Central memory CD8-positive, alpha-beta T cell (primary cell): ENCODE data around the gene PFDN4.
A peak's percentile ranks its signal among the peaks of the same experiment; 100 is the strongest.

ENCODE experiments used
- ATAC-seq: fragments of 150-1000 bp; cut with Tn5 transposase; replicated peaks from 2 replicates; pipeline ENCODE4 v1.10.0; 2022; ENCODE audit warnings: mild to moderate bottlenecking, moderate FRiP score, moderate number of reproducible peaks; ENCODE audit not compliant: poor library complexity, severe bottlenecking; ENCODE audit errors: extremely low read depth
- DNase-seq, 2 donors: peaks; one replicate each; pipeline ENCODE4 v3.0.0; 2021; ENCODE audit warnings: low spot score in 2 of 2
- H3K27ac Mint-ChIP-seq: one replicate; pipeline ENCODE4 v1.8.0; 2022; ENCODE audit warnings: low read depth, mild to moderate bottlenecking, moderate library complexity, mixed read lengths
- H3K27me3 Mint-ChIP-seq: one replicate; pipeline ENCODE4 v1.8.0; 2022; ENCODE audit warnings: mixed read lengths
- H3K36me3 Mint-ChIP-seq: one replicate; pipeline ENCODE4 v1.8.0; 2022; ENCODE audit warnings: mild to moderate bottlenecking, moderate library complexity, mixed read lengths; ENCODE audit not compliant: insufficient read depth
- H3K4me1 Mint-ChIP-seq: one replicate; pipeline ENCODE4 v1.8.0; 2022; ENCODE audit warnings: mixed read lengths
- H3K4me3 Mint-ChIP-seq: one replicate; pipeline ENCODE4 v1.8.0; 2022; ENCODE audit warnings: mild to moderate bottlenecking, moderate library complexity, mixed read lengths
- H3K9me3 Mint-ChIP-seq: one replicate; pipeline ENCODE4 v1.8.0; 2022; ENCODE audit warnings: mixed read lengths

PFDN4 gene

DNA sequence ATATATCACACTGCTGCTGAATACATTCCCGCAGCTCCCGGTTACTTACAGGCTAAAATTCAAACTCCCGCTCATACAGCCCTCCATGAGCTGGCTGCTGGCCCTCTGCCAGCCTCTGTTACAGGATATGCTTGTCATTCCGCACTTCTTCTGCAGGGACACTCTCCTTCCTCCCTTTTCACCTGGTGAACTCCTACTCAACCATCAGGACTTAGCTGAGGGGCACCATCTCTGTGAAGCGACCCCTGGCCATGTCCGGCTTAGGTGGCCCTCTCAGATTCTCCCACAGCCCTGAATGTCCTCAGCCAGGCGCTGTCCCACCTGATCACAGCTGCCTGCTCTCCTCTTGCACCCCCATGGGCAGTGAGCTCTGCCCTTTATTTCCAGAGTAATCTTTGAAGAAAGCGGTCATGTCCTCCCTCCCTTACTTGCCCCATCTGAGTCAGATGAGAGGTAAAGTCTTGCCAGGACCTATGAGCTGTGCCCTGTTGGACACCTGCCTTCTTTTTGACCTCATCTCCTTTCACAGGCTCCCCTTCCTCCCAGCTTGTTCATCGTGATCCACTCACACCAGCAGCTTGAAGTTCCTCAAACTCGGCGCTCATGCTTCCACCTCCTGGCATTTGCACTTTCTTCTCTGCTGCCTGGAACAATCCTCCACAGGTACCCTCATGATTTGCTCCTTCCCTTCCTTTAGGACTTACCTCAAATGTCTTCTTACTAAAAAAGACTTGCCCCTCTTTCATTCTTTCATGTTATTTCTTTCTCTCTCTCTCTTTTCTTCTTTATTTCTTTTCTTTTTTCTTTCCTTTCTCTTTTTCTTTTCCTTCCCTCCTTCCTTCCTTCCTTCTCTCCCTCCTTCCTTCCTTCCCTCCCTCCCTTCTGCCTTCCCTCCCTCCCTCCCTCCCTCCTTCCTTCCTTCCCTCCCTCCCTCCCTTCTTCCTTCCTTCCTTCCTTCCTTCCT is 39.7 kb upstream of the PFDN4 start:
- H3K4me3 Mint-ChIP-seq, result no peak overlapping the region
- H3K36me3 Mint-ChIP-seq, result peaks cover 2% of the 10 kb centered on the region
- no peak for DNase-seq
- no peak for ATAC-seq
- no peak overlapping the region for H3K27ac Mint-ChIP-seq
- peaks cover 81% of the 10 kb centered on the region for H3K27me3 Mint-ChIP-seq
- H3K9me3 Mint-ChIP-seq, result no peaks in the 10 kb centered on the region
- no peaks in the 10 kb centered on the region for H3K4me1 Mint-ChIP-seq

DNA sequence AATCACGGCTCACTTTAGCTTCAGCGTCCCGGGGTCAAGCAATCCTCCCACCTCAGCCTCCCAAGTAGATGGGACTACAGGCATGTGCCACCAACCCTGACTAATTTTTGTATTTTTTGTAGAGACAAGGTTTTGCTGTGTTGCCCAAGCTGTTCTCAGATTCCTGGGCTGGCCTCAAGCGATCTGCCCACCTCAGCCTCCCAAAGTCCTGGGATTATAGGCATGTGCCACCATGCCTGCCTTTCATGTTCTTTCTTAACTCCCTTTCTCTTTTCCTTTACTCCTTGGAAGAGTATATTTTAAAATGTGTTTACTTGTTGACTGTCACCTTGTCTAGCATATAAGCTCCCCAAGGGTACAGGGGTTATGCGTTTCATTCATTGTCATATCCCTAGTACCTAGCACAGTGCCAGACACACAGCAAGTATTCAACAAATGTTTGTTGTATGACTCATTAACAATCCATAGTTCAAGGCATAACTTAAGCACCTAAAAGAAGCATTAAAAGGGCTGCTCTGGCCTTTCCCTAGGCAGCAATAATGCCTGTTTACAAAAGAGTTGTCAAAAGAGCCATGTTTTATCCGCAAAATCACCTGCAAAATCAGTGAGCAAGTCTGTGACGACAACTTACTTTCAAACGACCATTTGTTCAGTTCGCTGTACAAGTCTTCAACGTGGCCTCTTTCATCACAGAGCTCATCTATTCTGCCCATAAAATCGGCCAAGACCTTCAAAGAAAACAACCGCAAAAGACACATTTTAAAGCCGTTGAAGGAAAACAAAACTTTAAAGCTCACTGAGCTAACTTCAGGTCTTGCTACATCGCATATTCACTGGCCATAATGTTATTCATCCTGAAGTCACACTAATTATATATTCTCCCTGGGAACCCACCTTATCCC is 38.7 kb upstream of the PFDN4 start:
- H3K4me3 Mint-ChIP-seq, result no peak overlapping the region
- ATAC-seq, result no peak
- H3K27me3 Mint-ChIP-seq, result peaks cover 88% of the 10 kb centered on the region
- no peak for DNase-seq
- H3K4me1 Mint-ChIP-seq, result no peaks in the 10 kb centered on the region
- peaks cover 2% of the 10 kb centered on the region for H3K36me3 Mint-ChIP-seq
- no peak overlapping the region for H3K27ac Mint-ChIP-seq
- H3K9me3 Mint-ChIP-seq, result no peaks in the 10 kb centered on the region

DNA sequence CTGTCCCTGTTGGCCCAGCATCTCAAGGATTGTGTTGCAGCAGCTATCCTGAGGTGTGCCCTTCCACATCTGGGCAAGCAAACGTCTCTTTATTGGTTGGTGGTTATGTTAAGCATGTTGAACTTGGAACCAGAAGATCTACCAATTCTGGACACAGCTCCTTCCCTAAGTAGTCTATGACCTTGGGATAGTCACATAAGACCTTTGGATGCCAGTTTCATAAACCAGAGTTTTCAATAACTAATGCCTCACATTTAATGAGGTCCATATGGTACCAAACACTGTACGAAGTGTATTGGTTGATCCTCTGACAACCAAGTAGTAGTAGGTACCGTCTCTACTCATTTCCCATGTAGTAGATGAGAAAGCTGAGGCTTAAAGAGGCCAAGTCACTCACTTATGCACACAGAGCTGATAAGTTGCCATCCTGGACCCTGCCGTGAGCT is 37.8 kb upstream of the PFDN4 start:
- ATAC-seq (no peak), DNase-seq (no peak)
- Mint-ChIP-seq H3K27ac (no peak overlapping the region), H3K27me3 (peaks cover 93% of the 10 kb centered on the region), H3K36me3 (peaks cover 2% of the 10 kb centered on the region), H3K4me1 (peaks cover 6% of the 10 kb centered on the region), H3K9me3 (no peaks in the 10 kb centered on the region), H3K4me3 (no peak overlapping the region)

DNA sequence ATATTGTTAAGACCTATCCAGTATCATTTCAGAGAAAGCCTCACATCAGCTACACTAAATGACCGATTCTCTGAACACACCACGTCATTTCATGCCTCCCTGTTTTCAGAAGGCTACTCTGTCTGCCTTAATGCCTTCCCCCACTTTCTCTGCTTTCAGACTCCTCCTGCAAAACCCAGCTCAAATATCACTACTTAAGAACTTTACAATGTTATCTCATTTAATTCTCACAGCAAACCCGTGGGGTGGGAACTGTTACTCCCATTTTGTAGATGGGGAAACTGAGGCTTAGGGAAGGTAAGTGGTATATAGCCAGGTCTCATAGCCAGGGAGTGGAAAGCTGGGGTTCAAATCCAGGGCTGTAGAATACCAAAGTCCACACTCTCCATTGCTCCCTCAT is 36.9 kb upstream of the PFDN4 start:
- Mint-ChIP-seq H3K36me3 (peaks cover 2% of the 10 kb centered on the region), H3K27me3 (peaks cover 94% of the 10 kb centered on the region), H3K9me3 (no peaks in the 10 kb centered on the region), H3K27ac (no peak overlapping the region), H3K4me1 (peaks cover 6% of the 10 kb centered on the region), H3K4me3 (no peak overlapping the region)
- no peak for DNase-seq
- no peak for ATAC-seq

DNA sequence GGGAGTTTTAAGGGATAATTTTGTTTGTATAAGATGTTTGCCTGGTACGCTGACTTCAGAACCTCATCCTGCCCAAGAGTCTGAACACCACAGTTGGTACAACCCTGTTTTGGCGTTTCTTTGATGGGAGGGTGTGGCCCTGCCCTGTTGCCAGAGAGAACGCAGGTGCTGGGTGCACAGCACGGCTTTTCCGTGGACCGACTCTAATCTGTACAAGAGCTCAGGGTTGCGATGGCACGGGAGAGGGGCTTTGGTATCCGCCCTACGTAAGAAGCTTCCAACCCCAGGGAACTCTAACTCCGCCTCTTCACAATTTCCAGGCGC is 35.4 kb upstream of the PFDN4 start:
- peaks cover 6% of the 10 kb centered on the region for H3K4me1 Mint-ChIP-seq
- peaks cover 94% of the 10 kb centered on the region for H3K27me3 Mint-ChIP-seq
- peaks cover 2% of the 10 kb centered on the region for H3K36me3 Mint-ChIP-seq
- H3K9me3 Mint-ChIP-seq, result no peaks in the 10 kb centered on the region
- H3K4me3 Mint-ChIP-seq, result no peak overlapping the region
- DNase-seq, result no peak
- H3K27ac Mint-ChIP-seq, result no peak overlapping the region
- no peak for ATAC-seq

DNA sequence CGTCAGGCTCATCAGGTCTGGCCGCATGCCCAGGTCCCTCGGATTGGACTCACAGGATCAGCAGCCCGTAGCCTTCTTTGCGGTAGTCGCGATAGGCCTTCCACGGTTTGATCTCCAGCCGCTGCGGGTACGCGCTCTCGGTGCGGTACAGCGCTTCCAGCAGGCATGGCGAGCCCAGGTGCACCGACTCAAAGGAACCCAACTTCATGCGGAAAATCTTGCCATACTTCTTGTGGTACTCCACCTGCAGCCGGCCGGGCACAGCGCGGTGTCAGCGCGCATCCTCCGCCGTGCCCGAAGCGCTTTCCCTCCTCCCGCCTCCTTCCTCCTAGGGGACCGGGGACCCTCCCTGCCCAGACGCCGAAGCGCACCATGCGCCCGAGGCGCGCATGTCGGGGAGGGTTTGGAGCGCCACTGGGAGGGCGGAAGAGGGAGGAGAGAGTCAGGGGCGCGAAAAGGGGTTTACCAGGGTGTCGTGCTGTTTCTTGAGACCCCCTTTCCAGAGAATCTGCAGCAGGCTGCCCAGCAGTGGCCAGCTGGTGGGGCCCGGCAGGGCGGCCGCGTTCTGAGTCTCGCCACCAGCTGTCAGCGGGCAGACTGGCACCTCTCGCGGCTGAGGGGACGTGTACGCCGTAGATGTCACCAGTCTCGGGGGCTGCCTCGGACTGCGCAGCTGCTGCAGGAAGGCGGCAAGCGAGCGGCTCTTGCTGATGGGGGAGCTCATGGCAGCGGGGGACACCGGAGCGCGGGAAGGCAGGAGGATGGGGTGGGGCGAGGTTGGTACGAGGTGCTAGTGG is 34.8 kb upstream of the PFDN4 start:
- no peak for ATAC-seq
- Mint-ChIP-seq H3K27ac (no peak overlapping the region), H3K4me3 (peak overlapping the region; percentile 45), H3K4me1 (peaks cover 6% of the 10 kb centered on the region), H3K9me3 (no peaks in the 10 kb centered on the region), H3K27me3 (peaks cover 88% of the 10 kb centered on the region), H3K36me3 (peaks cover 2% of the 10 kb centered on the region)
- no peak for DNase-seq

DNA sequence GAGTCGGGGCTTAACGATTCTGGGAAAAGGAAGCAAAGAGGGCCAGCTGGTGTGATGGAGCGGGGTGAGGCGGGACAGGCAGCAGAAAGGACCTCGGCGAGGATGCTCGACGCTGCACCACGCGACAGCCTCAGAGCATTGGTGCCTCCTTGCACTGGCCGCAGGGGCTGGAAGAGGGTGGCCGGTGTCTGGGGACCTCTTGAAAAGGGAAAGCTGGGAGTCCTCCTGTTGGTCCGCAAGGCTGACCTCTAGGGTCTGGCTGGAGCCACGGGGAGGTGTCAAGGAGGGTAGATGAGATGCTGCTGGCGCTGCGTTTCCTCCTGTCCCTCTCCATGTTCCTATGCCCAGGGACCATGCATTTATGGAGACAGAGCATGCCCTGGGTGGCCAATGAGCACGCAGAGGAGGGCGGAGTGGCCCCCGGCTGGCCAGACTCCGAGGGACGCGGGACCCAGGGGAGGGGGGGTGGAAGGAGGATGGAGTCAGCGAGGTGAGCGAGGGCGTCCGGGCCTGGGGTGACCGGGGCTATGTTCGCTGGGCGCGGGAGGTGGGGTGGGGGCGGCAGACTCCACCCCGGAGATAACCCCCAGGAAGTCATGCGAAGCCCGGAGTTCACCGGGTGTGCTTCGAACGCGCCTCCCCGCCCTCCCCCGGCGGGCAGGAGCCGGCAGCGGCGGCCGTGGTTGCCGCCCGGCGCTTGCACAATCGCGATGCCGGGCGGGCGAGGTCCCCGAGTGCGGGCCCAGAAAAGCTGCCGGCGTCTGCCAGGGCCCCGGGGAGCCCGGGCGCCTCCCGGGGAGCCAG is 34.0 kb upstream of the PFDN4 start, which contains the start of gene CYP24A1:
Gene CYP24A1, minus strand, starts transcription at position 334 of the 804 bp plus-strand sequence. CDS start 407 bp downstream, outside the sequence.
- no peak for ATAC-seq
- H3K36me3 Mint-ChIP-seq, result peaks cover 2% of the 10 kb centered on the region
- no peak within 1 kb of the TSS for H3K27ac Mint-ChIP-seq
- H3K9me3 Mint-ChIP-seq, result no peaks in the 10 kb centered on the region
- peaks cover 80% of the 10 kb centered on the region for H3K27me3 Mint-ChIP-seq
- peaks cover 6% of the 10 kb centered on the region for H3K4me1 Mint-ChIP-seq
- H3K4me3 Mint-ChIP-seq, result peak within 1 kb of the TSS; percentile 55
- DNase-seq, result no peak

DNA sequence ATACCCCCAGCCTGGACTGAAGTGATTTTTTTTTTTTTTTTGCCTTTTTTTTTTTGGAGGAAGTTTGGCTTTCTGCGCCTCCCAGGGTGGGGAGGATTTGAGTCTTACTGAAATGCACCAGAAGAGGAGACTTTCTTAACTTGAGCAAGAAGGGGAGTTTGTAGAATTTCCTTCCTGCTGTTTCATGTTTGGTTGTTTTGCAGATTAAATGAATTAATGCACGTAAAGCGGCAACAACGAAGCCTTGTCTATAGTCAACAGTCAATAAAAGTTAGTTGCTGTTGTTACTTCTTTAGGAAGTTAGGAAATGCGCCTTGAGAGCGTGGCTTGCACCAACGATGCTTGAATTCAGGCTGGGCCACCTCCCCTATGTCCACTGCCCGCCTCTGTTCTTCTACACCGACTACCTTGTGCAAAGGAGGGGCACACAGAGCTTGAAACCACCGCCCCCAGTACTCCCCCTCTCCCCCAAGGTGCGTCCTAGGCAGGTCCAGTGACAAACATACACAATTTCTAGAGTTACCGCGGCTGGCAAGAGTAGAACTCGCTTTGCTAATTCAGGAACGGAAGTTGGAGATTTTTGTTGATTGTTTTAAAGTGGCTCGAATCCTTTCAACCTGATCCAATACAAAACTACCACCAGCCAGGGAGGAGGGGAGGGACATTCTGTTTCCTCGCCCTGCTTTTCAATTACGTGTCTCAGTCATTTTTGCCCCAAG is 33.3 kb upstream of the PFDN4 start:
- peaks cover 73% of the 10 kb centered on the region for H3K27me3 Mint-ChIP-seq
- no peak overlapping the region for H3K27ac Mint-ChIP-seq
- H3K9me3 Mint-ChIP-seq, result no peaks in the 10 kb centered on the region
- peak overlapping the region; percentile 55 for H3K4me3 Mint-ChIP-seq
- H3K36me3 Mint-ChIP-seq, result peaks cover 2% of the 10 kb centered on the region
- DNase-seq (no peak), ATAC-seq (no peak)
- peaks cover 6% of the 10 kb centered on the region for H3K4me1 Mint-ChIP-seq

DNA sequence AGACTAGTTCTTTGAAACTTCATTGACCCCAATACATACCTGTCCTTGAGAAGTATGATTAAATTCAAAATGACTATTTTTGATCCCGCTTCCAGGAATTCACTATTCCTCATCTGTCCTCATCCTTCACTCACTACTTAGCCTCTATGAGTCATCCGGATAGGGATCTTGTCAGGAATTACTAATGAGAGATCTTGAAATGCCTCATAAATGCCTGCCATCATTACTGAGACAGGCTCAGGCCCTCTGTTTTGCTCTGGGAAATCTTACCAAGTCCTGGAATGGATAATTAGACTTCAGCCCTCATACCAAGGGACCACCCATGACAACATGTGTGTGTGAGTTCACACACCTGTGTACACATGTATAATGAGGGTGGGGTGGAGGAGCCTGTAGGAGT is 31.3 kb upstream of the PFDN4 start:
- ATAC-seq (no peak), DNase-seq (no peak)
- no peak overlapping the region for H3K27ac Mint-ChIP-seq
- peaks cover 6% of the 10 kb centered on the region for H3K4me1 Mint-ChIP-seq
- H3K27me3 Mint-ChIP-seq, result peaks cover 72% of the 10 kb centered on the region
- no peak overlapping the region for H3K4me3 Mint-ChIP-seq
- no peaks in the 10 kb centered on the region for H3K9me3 Mint-ChIP-seq
- H3K36me3 Mint-ChIP-seq, result no peaks in the 10 kb centered on the region

DNA sequence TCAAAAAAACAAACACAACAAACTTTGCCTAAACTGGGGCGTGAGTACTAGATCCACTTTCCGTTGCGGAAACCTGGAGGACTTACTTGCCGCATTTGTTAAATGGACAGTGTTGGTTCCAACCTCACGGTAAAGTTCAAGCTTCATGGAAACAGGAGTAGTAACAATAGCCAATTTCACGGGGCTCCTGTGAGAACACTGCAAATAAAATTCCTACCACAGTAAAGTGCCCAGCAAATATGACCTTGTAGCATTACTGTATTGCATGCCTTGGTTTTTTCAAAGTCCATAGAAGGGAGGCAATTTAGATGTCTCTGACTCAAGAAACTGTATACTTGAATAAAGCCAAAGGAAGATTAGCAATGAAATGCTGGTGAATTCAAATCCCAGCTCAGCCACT is 30.5 kb upstream of the PFDN4 start:
- ATAC-seq (no peak), DNase-seq (no peak)
- H3K4me3 Mint-ChIP-seq, result no peak overlapping the region
- H3K9me3 Mint-ChIP-seq, result no peaks in the 10 kb centered on the region
- peaks cover 72% of the 10 kb centered on the region for H3K27me3 Mint-ChIP-seq
- no peak overlapping the region for H3K27ac Mint-ChIP-seq
- H3K4me1 Mint-ChIP-seq, result peaks cover 6% of the 10 kb centered on the region
- H3K36me3 Mint-ChIP-seq, result no peaks in the 10 kb centered on the region

DNA sequence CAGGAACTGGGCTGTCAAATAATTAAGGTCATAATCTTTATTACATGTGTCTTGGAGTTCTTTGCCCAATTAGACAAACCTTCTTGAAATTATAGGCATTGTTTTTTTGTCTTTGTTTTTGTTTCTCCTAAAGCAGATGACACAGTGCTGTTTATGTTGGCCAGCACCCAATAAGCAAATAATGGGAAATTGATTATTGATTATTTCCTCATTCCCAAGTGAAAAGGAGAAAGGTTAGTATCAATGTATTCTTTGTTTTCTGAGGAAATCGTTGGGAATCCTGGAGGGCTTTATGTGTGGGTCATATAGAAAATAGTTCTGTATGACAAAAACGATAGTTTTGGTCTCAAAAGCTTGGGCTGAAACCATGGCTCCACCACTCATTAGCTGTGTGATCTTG is 29.6 kb upstream of the PFDN4 start:
- Mint-ChIP-seq H3K27ac (no peak overlapping the region), H3K4me1 (peaks cover 6% of the 10 kb centered on the region), H3K9me3 (no peaks in the 10 kb centered on the region), H3K36me3 (no peaks in the 10 kb centered on the region), H3K4me3 (no peak overlapping the region), H3K27me3 (peaks cover 72% of the 10 kb centered on the region)
- ATAC-seq (no peak), DNase-seq (no peak)
